ENCODE results near the gene LNP1.
"Not testable (repeated sequence)": the region's sequence is repeated elsewhere in the genome, so short reads cannot be mapped to it uniquely, and the experiment has no call there.

Gene LNP1, protein sequence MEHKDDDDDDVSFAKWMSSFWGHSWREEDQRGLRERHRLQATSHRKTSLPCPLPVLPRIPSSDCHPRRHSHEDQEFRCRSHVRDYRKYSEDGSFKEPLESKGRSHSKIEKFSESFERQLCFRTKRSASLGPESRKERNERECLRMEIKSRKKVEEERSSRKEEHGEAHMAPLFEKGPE

DNA sequence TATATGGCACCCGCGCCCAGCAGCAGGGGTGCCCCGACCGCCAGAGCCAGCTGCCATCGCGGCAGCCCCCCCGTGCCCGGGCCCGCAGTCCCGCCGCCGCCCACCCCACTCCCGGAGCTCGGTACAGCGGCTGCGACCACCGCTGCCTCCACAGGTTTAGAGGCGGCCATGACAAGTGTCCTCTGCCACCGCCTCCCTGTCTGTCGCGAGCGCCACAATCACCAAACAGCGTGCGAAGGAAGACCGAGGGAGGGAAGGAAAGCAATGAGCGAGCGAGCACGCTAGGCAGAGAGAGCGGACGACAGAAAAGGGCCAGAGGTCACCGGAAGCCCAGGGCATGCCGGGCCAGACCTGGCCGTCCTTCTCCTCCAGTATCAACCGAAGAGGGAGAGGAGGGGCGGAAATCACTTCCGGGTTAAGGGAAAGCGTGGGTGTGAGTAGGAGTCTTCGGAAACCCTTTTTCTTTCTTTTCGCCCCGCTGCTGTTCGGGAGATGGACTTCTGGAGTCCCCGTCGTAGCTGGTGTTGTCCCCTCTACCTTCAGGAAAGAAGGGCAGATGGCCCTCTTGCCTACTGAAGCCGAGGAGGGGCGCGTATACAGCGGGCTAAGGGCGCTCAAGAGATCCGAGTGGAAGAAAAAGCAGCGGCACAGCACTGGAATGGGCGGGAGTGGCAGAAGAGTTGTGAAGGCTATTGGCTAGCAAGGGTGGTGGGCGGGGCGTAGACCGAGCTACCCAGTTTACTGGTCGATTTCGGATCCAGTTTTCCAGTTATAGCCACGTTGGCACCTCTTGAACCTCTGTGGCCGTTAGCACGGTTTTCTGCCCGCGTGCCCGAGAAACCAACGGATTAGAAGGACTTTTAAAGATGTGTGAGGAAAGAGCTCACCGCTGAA, at the start of gene LNP1, which contains the start of gene TOMM70:
Gene LNP1 (plus strand): TSS at position 760 of the 894 bp plus-strand sequence. CDS start 28,191 bp downstream, outside the sequence.
Gene TOMM70 (minus strand): TSS at position 310 of the 894 bp plus-strand sequence. CDS start 140 bp downstream, at position 170.
- no peak for TF ChIP-seq ZNF8 (CRISPR knock-in tag; IDR thresholded peaks at IDR 0.05)
- no peak for TF ChIP-seq ARNTL (CRISPR knock-in tag; IDR thresholded peaks at IDR 0.05; ENCODE audit: borderline replicate concordance, low read depth)
- TF ChIP-seq ZFP3 (CRISPR knock-in tag; IDR thresholded peaks at IDR 0.05): peak; percentile 67; the same call in 1 of the 2 replicates
- TF ChIP-seq, protein P1, sequence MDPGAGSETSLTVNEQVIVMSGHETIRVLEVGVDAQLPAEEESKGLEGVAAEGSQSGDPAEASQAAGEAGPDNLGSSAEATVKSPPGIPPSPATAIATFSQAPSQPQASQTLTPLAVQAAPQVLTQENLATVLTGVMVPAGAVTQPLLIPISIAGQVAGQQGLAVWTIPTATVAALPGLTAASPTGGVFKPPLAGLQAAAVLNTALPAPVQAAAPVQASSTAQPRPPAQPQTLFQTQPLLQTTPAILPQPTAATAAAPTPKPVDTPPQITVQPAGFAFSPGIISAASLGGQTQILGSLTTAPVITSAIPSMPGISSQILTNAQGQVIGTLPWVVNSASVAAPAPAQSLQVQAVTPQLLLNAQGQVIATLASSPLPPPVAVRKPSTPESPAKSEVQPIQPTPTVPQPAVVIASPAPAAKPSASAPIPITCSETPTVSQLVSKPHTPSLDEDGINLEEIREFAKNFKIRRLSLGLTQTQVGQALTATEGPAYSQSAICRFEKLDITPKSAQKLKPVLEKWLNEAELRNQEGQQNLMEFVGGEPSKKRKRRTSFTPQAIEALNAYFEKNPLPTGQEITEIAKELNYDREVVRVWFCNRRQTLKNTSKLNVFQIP (CRISPR knock-in tag; IDR thresholded peaks at IDR 0.05; ENCODE audit: borderline replicate concordance, low read depth): no peak
- TF ChIP-seq ISL1 (CRISPR knock-in tag; IDR thresholded peaks at IDR 0.05): no peak
- ATAC-seq: peak; percentile 96

DNA sequence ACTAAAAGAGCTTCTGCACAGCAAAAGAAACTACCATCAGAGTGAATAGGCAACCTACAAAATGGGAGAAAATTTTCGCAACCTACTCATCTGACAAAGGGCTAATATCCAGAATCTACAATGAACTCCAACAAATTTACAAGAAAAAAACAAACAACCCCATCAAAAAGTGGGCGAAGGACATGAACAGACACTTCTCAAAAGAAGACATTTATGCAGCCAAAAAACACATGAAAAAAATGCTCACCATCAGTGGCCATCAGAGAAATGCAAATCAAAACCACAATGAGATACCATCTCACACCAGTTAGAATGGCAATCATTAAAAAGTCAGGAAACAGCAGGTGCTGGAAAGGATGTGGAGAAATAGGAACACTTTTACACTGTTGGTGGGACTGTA, 49.6 kb upstream of the LNP1 start:
- not testable (repeated sequence) for ATAC-seq

DNA sequence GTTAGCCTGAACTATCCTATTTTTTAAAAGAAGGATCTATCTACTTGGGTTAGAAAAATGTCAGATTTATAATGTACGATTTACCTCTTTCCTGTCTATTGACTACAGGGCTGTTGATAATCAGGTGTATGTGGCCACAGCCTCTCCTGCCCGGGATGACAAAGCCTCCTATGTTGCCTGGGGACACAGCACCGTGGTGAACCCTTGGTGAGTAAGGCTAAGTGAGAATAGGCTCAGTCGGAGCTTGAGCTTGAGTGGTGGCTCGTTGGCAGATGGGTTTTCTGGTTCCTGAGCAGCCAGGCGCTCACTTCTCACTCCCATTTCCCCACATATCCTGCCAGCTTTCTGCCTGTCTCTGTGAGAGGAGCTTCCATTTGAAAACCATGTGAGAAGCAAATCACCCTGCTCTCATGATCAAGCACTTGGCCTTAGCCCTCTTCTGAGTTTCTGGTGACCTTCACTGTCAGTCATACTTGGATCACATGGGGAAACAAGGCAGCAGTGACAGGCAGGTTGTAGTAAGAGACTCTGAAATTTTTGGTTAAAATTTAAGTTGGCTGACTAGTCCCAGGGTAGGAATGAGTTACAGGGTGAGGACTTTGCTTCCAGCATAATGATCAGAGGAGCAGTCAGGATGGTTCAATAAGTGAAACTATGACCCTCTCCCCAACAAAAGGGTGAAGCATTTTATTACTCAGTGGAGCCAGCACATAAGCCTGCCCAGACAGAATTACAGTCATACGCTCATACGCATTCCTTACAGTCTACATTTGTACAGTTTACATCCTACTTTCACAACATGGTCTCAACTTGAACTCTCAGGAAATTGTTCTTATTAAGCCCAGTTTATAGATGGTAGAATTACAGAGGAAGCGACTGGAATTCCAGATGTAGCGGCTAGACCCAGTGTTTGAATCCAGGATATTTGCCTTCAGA, 48.8 kb upstream of the LNP1 start:
- TF ChIP-seq BACH2 (CRISPR knock-in tag; IDR thresholded peaks at IDR 0.05; ENCODE audit: borderline replicate concordance) (no peak), ZFP3 (CRISPR knock-in tag; IDR thresholded peaks at IDR 0.05) (no peak), RARB (CRISPR knock-in tag; IDR thresholded peaks at IDR 0.05) (no peak), PPARA (CRISPR knock-in tag; IDR thresholded peaks at IDR 0.05; ENCODE audit: borderline replicate concordance) (no peak), ESRRG (CRISPR knock-in tag; IDR thresholded peaks at IDR 0.05) (no peak), SNAI2 (CRISPR knock-in tag; IDR thresholded peaks at IDR 0.05) (no peak), TOX (CRISPR knock-in tag; IDR thresholded peaks at IDR 0.05; ENCODE audit: borderline replicate concordance) (no peak), TCF4 (CRISPR knock-in tag; IDR thresholded peaks at IDR 0.05; ENCODE audit: borderline replicate concordance) (no peak)
- TF ChIP-seq, protein P2, sequence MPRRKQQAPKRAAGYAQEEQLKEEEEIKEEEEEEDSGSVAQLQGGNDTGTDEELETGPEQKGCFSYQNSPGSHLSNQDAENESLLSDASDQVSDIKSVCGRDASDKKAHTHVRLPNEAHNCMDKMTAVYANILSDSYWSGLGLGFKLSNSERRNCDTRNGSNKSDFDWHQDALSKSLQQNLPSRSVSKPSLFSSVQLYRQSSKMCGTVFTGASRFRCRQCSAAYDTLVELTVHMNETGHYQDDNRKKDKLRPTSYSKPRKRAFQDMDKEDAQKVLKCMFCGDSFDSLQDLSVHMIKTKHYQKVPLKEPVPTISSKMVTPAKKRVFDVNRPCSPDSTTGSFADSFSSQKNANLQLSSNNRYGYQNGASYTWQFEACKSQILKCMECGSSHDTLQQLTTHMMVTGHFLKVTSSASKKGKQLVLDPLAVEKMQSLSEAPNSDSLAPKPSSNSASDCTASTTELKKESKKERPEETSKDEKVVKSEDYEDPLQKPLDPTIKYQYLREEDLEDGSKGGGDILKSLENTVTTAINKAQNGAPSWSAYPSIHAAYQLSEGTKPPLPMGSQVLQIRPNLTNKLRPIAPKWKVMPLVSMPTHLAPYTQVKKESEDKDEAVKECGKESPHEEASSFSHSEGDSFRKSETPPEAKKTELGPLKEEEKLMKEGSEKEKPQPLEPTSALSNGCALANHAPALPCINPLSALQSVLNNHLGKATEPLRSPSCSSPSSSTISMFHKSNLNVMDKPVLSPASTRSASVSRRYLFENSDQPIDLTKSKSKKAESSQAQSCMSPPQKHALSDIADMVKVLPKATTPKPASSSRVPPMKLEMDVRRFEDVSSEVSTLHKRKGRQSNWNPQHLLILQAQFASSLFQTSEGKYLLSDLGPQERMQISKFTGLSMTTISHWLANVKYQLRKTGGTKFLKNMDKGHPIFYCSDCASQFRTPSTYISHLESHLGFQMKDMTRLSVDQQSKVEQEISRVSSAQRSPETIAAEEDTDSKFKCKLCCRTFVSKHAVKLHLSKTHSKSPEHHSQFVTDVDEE (CRISPR knock-in tag; IDR thresholded peaks at IDR 0.05): no peak
- TF ChIP-seq, protein P3, sequence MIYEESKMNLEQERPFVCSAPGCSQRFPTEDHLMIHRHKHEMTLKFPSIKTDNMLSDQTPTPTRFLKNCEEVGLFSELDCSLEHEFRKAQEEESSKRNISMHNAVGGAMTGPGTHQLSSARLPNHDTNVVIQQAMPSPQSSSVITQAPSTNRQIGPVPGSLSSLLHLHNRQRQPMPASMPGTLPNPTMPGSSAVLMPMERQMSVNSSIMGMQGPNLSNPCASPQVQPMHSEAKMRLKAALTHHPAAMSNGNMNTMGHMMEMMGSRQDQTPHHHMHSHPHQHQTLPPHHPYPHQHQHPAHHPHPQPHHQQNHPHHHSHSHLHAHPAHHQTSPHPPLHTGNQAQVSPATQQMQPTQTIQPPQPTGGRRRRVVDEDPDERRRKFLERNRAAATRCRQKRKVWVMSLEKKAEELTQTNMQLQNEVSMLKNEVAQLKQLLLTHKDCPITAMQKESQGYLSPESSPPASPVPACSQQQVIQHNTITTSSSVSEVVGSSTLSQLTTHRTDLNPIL (CRISPR knock-in tag; IDR thresholded peaks at IDR 0.05; ENCODE audit: low read depth): no peak
- TF ChIP-seq, protein P1 (CRISPR knock-in tag; IDR thresholded peaks at IDR 0.05; ENCODE audit: borderline replicate concordance, low read depth): no peak
- TF ChIP-seq, protein P4, sequence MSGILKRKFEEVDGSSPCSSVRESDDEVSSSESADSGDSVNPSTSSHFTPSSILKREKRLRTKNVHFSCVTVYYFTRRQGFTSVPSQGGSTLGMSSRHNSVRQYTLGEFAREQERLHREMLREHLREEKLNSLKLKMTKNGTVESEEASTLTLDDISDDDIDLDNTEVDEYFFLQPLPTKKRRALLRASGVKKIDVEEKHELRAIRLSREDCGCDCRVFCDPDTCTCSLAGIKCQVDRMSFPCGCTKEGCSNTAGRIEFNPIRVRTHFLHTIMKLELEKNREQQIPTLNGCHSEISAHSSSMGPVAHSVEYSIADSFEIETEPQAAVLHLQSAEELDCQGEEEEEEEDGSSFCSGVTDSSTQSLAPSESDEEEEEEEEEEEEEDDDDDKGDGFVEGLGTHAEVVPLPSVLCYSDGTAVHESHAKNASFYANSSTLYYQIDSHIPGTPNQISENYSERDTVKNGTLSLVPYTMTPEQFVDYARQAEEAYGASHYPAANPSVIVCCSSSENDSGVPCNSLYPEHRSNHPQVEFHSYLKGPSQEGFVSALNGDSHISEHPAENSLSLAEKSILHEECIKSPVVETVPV (CRISPR knock-in tag; IDR thresholded peaks at IDR 0.05): no peak
- ATAC-seq: no peak

Measured in SK-N-SH treated with all-trans-retinoic acid at 6 μM for 48 hours (cell line).